Lung (tissue), 12 donors: ENCODE measurements around the gene ST3GAL3. TPM values are rescaled to one million over a fixed set of nuclear protein-coding genes. Genes with fewer than 3 reads are reported as not detected.

Experiments
- ATAC-seq: fragments of 200-7000 bp; cut with Tn5 transposase; one replicate; pipeline ENCODE4 v1.9.1; 2020; ENCODE audit warnings: moderate number of reproducible peaks; ENCODE audit not compliant: insufficient read depth, low FRiP score
- DNase-seq, 3 donors: peaks; one replicate each; pipeline ENCODE4 v3.0.0-alpha.2; 2013 to 2017
- H3K27ac ChIP-seq, 2 donors: one replicate each; pipeline ENCODE4 v1.5.1; 2013; ENCODE audit warnings: mild to moderate bottlenecking in 2 of 2, moderate library complexity in 2 of 2, control low read depth in 1 of 2, inconsistent platforms in 1 of 2, low read depth in 1 of 2, low read length in 1 of 2
- H3K27me3 ChIP-seq, 3 donors: one replicate each; pipeline ENCODE4 v1.5.1; 2013; ENCODE audit warnings: low read length in 2 of 3; ENCODE audit not compliant: control insufficient read depth in 3 of 3, insufficient read depth in 3 of 3
- H3K36me3 ChIP-seq, 4 donors: one replicate each; pipeline ENCODE4 v1.5.1; 2013; ENCODE audit warnings: low read length in 4 of 4, mild to moderate bottlenecking in 1 of 4, moderate library complexity in 1 of 4; ENCODE audit not compliant: control insufficient read depth in 4 of 4, insufficient read depth in 4 of 4
- H3K4me1 ChIP-seq, 5 donors: one replicate each; pipeline ENCODE4 v1.5.1; 2013; ENCODE audit warnings: low read length in 5 of 5, mild to moderate bottlenecking in 2 of 5, moderate library complexity in 1 of 5; ENCODE audit not compliant: control insufficient read depth in 5 of 5, insufficient read depth in 5 of 5
- H3K4me3 ChIP-seq: one replicate; pipeline ENCODE4 v1.5.1; 2013; ENCODE audit warnings: mild to moderate bottlenecking, control low read depth, moderate library complexity
- H3K9ac ChIP-seq, 2 donors: one replicate each; pipeline ENCODE4 v1.5.1; 2013; ENCODE audit warnings: low read length in 2 of 2, control low read depth in 1 of 2; ENCODE audit not compliant: insufficient read depth in 1 of 2
- H3K9me3 ChIP-seq, 4 donors: one replicate each; pipeline ENCODE4 v1.5.1; 2013; ENCODE audit warnings: low read length in 3 of 4, mild to moderate bottlenecking in 1 of 4, moderate library complexity in 1 of 4; ENCODE audit not compliant: control insufficient read depth in 4 of 4, insufficient read depth in 3 of 4
- CTCF ChIP-seq: IDR thresholded peaks from 2 replicates; pipeline ENCODE4 v1.5.1; 2012; ENCODE audit warnings: mild to moderate bottlenecking; ENCODE audit errors: control extremely low read depth, extremely low read depth
- WGBS, 2 donors: extraction: QIAGEN DNeasy Blood & Tissue Kit; methylation state at CpG; one replicate each; pipeline ENCODE4 v1.1.7; 2013; 5-methylcytosine and 5-hydroxymethylcytosine counted together
- polyA plus RNA-seq, 2 donors: library from polyadenylated mRNA; stranded (reverse); fragments of 200-250 nt; gene quantifications; one replicate each; pipeline ENCODE4 v1.2.1, GENCODE V29; 2013
- total RNA-seq, 2 donors: library from RNA; depleted of rRNA in 1 of 2; stranded (reverse); fragments of >200 nt in 1 of 2; gene quantifications; one replicate each; pipeline ENCODE4 v1.2.1, GENCODE V29; 2014 to 2021
- donor health status: control.
- donor health status: control.
- donor health status: Bipolar disorder and iron deficiency.
- donor health status: healthy.
- donor health status: DM: yes; HTN: yes; CAD: no.

ST3GAL3 gene
- total and polyA plus RNA-seq, 4 donors = 8.4 to 28.0 (median 17.1) TPM

GRCh38 chr1:43839056-43839455 is 131.7 kb downstream of the ST3GAL3 start:
- DNase-seq = peak; percentile 16 to 48 (median 22)
- Histone ChIP-seq H3K4me3 (no peak overlapping the region), H3K9me3 (peaks cover 0 to 9% (median 1%) of the 10 kb centered on the region in 4 donors), H3K27ac (peak overlapping the region in 1 of 2 donors; percentile 69), H3K9ac (no peak overlapping the region), H3K27me3 (no peaks in the 10 kb centered on the region), H3K36me3 (peaks cover 2 to 10% (median 3%) of the 10 kb centered on the region in 4 donors), H3K4me1 (peaks cover 0 to 9% (median 8%) of the 10 kb centered on the region in 5 donors)
- TF ChIP-seq CTCF = no peak
- 65 to 87% methylated on average over 5 of the region's 5 CpGs for WGBS, 2 donors
- no peak for ATAC-seq

DNA sequence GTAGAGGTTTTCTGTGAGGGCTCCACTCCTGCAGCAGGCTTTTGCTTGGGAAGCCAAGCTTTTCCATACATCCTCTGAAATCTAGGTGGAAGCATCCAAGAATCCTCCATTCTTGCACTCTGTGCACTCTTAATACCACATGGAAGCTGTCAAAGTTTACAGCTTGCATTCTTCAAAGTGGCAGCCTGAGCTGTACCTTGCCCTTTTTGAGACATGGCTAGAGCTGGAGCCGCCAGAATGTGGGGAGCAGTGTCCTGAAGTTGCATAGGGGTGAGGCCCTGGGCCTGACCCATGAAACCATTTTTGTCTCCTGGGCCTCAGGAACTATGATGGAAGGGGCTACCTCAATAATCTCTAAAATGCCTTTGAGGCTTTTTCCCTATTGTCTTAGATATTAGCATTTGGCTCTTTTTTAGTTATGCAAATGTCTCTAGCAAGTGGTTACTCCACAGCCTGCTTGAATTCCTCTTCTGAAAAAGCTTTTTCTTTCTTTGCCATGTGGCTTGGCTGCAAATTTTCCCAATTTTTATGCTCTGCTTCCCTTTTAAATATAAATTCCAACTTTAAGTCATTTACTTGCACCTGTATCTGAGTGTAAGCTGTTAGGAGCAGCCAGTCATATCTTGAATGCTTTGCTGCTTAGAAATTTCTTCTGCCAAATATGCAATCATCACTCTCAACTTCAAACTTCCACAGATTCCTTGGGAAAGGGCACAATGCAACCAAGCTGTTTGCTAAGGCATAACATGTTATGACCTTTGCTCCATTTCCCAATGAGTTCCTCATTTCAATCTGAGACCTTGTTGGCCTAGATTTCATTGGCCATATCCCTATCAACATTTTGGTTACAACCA is 134.2 kb downstream of the ST3GAL3 start:
- TF ChIP-seq CTCF = no peak

GRCh38 chr1:43842175-43842498 is 134.8 kb downstream of the ST3GAL3 start:
- DNase-seq = no peak
- 96 to 98% methylated on average over 2 of the region's 2 CpGs for WGBS, 2 donors

More for the DNA sequence above, 134.2 kb downstream of the ST3GAL3 start:
- no peak for DNase-seq
- H3K9me3 ChIP-seq = peaks cover 0 to 9% (median 1%) of the 10 kb centered on the region in 4 donors
- ATAC-seq = no peak
- 91 to 95% methylated on average over 1 of the region's 1 CpG for WGBS, 2 donors
- H3K4me1 ChIP-seq = peaks cover 0 to 6% (median 0%) of the 10 kb centered on the region in 5 donors
- H3K9ac ChIP-seq = no peak overlapping the region
- H3K27me3 ChIP-seq = no peaks in the 10 kb centered on the region
- peaks cover 2 to 9% (median 3%) of the 10 kb centered on the region in 4 donors for H3K36me3 ChIP-seq
- no peak overlapping the region for H3K27ac ChIP-seq
- H3K4me3 ChIP-seq = no peak overlapping the region

More at GRCh38 chr1:43842175-43842498, 134.8 kb downstream of the ST3GAL3 start:
- Histone ChIP-seq H3K36me3 (peaks cover 2 to 9% (median 3%) of the 10 kb centered on the region in 4 donors), H3K9ac (no peak overlapping the region), H3K4me3 (no peak overlapping the region), H3K9me3 (peaks cover 0 to 9% (median 1%) of the 10 kb centered on the region in 4 donors), H3K27ac (no peak overlapping the region), H3K27me3 (no peaks in the 10 kb centered on the region), H3K4me1 (peaks cover 0 to 6% (median 0%) of the 10 kb centered on the region in 5 donors)
- TF ChIP-seq CTCF = no peak
- ATAC-seq = no peak
